GM20000 (cell line): ENCODE measurements around the gene HINFP.

ENCODE experiments used
- DNase-seq: peaks from one replicate; pipeline ENCODE4 v3.0.0; 2012; ENCODE audit warnings: low spot score
- CTCF ChIP-seq: IDR thresholded peaks from 2 replicates; pipeline ENCODE4 v1.5.1; 2012; ENCODE audit warnings: mild to moderate bottlenecking, control low read depth; ENCODE audit errors: extremely low read depth, missing control alignments

HINFP gene

GRCh38 chr11:119173453-119173852, 52.1 kb downstream of the HINFP start:
- no peak for DNase-seq
- no peak for TF ChIP-seq CTCF

- no peak for TF ChIP-seq CTCF
- no peak for DNase-seq
These were observed 54.2 kb downstream of the HINFP start for GRCh38 chr11:119175493-119176077.

GRCh38 chr11:119178166-119178680, 56.8 kb downstream of the HINFP start:
- no peak for DNase-seq
- no peak for TF ChIP-seq CTCF

GRCh38 chr11:119179342-119179741, 58.0 kb downstream of the HINFP start:
- no peak for TF ChIP-seq CTCF
- DNase-seq: no peak

GRCh38 chr11:119179983-119180382, 58.6 kb downstream of the HINFP start:
- DNase-seq: no peak
- no peak for TF ChIP-seq CTCF

GRCh38 chr11:119180729-119181676, 59.6 kb downstream of the HINFP start:
- DNase-seq: no peak

More at GRCh38 chr11:119180729-119181676, 59.6 kb downstream of the HINFP start:
- TF ChIP-seq CTCF: no peak
